OCI-LY1 (cell line): ENCODE results near the gene GLTP.
"Not testable (repeated sequence)": the region's sequence is repeated elsewhere in the genome, so short reads cannot be mapped to it uniquely, and the experiment has no call there.

Experiments used
- CTCF ChIP-seq: fragments of 200-600 bp; sonication (generic), shearing (Covaris generic); IDR thresholded peaks from 2 replicates; pipeline ENCODE4 v1.5.1; 2017; ENCODE audit warnings: mild to moderate bottlenecking, antibody characterized with exemption, low read length, moderate library complexity, mixed read lengths
- EZH2 ChIP-seq: fragments of 200-600 bp; sonication (generic), shearing (Covaris generic); IDR thresholded peaks from 2 replicates; pipeline ENCODE4 v1.8.0; 2017; ENCODE audit warnings: borderline replicate concordance, mixed run types, mild to moderate bottlenecking, antibody characterized with exemption, low read length, moderate library complexity, mixed read lengths

GRCh38 chr12:109862491-109862890 is 17.9 kb downstream of the GLTP start:
- not testable (repeated sequence) for TF ChIP-seq CTCF, EZH2
